Epidermal melanocyte (primary cell): ENCODE data around the gene KLHL5.

Experiments
- DNase-seq: peaks from one replicate; pipeline ENCODE4 v3.0.0; 2011; ENCODE audit warnings: low spot score; ENCODE audit not compliant: insufficient read length

KLHL5 gene

DNA sequence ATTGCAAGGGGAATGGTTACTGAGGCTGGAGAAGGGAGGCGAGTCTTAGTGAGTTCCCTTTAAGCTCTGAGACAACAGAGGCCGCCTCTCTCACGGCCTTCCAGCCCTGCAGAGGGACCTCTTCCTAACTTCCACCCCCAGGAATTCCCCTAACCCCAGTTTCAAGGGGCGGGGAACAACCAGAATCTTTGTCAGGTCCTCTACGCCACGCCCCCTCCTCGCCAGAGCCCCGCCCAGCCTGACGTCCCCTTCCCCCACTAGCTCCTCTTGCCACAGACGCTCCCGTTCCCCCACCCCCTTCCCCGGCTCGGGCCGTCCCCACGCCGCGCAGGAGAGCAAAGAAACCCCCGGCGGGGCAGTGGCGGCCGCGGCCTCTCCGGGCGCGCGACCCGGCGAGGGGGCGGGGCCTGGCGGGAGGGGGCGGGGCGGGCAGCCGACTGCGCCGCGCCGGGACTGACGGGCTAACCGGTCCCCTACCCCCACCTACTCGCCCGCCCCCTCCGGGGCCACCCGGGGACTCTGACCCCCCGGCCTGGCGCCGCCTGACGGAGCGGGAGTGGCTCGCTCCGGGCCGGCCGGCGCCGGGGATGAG lies 17.6 kb upstream of the KLHL5 start:
- peak; percentile 89 for DNase-seq

DNA sequence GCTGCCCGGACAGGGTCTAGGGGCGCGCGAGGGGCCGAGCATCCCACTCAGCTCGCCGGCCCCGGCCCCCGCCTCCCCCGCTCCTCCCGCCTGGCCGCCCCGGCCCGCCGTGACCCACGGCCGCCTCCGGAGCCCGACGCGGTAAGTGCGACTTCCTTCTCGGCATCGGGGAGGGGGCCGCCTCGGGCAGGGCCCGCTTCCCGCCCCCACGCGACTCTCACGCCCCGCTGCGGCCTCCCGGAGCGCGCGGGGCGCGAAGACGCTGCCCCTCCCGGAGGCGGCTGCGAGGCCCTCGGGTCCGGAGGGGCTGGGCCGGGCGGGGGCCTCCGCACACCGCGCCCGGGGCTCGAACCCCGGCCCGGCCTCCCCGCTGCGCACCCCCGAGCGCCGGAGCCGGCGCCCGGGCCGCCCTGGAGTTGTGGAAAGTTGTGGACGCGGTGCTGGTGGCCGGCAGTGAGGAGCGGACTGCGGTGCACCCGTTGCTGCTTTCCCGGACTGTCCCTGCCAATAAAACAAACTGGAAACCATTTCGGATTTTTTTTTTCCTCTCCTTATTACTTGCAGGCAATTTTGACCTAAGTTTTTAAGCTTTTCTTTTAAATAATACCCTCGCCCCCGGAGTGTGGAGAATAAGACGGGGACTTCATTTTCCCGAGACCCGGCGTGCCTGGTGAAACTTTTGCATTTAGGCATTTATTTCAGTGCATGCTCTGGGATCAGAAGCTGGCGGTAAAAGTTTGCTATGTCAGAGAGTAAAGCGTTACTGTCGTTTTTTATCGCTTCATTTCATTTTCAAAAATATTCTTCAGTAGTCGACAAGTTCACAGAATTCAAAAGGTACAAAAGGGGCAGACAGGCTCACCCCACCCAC lies 16.8 kb upstream of the KLHL5 start:
- no peak for DNase-seq

DNA sequence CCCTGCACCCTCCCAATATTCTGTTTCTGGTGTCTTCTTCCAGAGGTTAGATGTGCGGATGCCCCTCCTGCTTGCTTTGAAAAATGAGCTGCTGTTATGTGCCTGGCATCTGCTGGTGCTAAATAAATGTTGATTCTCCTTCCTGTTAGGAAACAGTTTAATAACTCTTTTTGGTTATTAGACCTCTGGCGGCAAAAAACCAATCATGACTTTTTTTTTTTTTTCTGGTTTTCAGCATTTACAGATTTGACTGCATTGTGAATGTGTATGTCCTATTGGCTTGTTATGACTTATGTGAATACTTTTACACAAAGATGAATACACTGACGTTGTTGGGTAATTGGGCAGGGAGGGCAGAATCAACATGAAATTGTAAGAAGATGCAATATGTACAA lies 16.2 kb upstream of the KLHL5 start:
- DNase-seq, result no peak

DNA sequence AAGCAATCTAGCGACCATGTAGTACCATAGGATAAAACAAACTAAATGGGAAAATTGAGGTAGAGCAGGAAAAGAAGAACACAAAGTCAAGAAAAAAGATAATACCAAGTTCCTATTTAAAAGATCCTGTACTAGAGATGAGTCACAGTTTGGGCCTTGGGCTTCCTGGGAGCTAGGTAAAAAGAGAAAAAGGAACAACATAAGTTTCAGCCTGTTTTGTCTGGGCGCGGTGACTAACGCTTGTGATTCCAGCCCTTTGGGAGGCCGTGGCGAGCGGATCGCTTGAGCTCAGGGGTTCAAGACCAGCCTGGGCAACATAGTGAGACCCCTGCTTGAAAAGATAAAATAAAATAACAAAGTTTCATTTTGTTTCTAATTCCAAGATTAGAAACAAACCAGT lies 15.8 kb upstream of the KLHL5 start:
- no peak for DNase-seq

DNA sequence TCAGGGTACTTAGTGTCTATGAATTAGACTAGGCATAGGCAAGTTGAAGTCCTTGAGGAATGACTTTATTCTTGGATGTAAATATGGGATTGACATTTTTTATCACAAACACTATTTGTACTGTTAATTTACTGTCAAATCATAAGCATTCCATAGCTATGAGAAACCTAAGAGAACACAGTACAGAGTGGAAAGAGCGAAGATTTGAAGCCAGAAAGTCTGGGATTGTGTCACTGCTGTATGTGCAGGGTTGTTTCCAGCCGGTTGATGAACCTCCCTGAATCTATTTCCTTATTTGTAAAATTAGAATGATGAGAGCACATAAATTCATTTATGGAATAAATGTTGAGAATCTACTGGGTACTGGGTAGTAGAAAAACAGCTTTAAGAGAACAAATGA lies 14.4 kb upstream of the KLHL5 start:
- no peak for DNase-seq

DNA sequence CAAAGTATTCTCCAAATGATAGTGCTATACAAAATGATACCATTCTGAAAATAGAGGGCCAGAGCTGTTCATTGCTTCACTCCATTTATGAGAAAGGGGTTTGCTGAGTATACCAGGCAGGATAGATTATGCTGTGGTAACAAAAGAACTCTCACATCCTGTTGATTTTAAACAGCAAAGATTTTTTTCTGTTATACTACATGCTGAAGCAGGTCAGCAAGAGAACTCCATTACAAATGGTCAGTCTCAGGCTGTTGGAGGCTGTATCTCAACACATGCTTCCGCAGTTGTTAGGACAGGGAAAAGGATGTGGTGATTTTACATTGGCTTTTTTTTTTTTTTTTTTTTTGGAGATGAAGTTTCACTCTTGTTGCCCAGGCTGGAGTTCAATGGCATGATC lies 13.7 kb upstream of the KLHL5 start:
- no peak for DNase-seq

DNA sequence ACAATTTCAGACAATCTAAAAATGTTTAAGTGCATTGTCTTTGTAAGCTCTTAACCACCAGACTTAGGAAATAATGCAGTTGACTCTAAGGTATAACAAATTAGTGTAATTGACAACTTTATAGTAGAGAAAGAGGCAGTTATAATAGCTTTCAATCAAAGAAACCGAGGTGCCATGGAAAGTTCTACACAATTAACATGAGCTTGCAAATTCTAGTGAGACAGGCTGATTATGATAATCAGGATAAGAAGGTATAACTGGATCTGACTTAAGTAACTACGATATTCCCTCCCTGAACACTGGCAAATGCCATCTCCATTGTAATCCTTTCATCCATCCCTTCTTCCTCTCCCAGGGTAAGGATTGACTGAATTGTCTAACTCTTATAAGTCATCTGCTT lies 11.4 kb upstream of the KLHL5 start:
- no peak for DNase-seq

DNA sequence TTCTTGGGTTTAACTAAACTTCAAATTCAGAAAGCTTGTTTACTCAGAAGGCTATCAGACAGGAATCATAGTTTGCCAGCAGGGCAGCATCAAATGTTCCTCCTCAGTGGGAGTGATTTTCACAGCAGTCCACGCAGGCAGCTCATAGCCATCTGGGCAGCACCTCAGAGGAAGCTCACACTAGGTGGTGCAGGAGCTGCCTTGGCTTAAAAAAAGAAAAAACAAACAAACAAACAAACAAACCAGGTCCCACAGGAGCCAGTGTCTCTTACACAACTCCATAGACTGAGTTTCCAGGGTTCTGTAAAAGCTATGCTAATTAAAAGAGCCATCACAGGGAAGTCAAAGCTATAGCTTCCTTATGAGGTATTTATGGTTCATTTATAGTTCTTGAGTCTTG lies 10.5 kb upstream of the KLHL5 start:
- no peak for DNase-seq

DNA sequence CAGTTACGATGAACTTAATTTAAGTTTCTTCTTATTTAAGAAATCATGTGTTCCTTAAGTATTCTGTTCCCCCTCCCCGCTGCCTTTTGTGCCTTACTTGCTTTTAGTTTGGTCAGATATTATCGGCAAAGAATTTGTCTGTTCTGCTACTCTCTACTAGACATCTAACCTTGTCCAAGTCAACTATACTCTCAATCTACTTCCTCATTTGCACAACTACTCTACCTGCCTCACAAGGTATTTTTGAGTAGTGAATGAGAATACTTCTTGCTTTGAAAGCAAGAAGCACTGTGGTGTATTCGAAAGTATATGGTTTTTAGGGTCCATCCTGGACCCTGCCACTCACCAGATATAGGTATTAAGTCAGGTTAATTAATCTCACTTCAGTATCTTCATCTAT lies 8.0 kb upstream of the KLHL5 start:
- no peak for DNase-seq

DNA sequence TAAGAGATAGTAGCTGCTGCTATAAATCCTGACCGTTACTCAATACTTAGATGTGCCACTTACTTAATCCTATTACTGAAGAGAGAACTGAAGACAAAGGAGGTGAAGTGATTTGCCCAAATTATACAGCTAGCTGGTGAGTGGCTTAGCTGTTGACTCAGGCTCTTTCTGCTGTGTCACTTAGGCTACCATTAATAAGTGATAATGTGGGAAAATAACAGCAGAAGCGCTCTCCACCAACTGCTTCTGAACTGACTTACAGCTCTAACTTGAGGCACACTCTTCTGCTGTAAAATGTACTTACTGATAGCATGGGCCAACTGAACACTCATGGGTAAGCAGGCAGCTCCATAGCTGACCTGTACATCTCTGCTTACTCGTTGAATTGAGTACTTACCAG lies 7.5 kb upstream of the KLHL5 start:
- no peak for DNase-seq

DNA sequence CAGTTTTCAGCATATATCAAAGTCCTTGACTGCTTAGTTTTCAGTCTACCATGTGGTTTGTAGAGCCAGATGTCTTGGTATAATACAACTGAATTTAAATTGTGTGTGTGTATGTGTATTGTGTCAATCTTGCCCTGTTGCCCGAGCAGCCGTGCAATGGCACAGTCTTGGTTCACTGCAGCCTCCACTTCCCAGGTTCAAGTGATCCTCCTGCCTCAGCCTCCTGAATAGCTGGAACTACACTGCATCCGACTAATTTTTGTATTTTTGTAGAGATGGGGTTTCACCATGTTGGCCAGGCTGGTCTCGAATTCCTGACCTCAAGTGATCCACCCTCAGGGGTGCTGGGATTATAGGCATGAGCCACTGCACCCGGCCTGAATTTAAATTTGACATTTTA lies 6.0 kb upstream of the KLHL5 start:
- no peak for DNase-seq

DNA sequence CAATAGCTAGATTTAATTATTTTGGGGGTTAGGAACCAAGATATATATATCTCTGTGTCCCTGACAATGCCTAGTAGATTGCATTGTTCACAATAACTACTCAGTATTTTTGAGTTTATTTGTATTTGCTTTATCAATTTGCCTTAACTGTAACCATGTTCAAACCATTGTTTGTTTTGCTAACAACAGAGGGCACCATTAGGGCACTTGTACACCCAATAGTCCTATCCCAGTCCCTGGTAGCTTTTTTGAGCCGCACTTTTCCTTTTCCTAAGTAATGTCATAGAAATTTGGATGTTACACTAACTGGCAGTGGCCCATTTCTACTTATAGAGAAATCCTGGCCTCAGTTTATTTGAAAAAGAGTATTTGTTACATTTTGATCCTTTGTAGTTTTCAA lies 575 bp upstream of the KLHL5 start:
- no peak for DNase-seq

DNA sequence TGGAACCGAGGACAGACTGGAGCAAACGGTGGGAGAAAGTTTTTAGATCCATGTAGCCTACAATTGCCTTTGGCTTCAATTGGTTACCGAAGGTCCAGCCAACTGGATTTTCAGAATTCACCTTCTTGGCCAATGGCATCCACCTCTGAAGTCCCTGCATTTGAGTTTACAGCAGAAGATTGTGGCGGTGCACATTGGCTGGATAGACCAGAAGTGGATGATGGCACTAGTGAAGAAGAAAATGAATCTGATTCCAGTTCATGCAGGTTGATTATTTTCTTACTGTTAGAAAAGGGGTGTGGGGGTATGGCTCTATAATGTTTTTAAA lies 702 bp downstream of the KLHL5 start:
- DNase-seq, result no peak

DNA sequence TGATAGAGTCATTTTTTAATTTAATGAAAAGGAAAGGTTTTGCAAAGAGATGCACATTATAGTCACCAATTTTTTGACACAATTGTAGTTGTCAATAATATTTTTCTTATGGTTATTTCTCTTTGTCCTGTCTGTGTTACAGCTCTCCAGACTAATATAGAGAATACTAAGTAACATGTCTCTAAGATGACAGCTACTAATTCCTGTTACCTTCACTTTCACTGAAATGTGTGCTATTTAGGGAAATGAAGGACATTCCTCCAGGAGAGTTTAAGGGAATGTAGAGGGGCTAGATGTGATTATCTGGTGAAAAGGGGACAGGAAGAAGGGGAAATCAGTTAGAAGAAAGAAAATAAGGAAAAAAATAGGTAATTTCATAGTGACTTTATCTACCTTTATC lies 1.4 kb downstream of the KLHL5 start:
- DNase-seq, result no peak

DNA sequence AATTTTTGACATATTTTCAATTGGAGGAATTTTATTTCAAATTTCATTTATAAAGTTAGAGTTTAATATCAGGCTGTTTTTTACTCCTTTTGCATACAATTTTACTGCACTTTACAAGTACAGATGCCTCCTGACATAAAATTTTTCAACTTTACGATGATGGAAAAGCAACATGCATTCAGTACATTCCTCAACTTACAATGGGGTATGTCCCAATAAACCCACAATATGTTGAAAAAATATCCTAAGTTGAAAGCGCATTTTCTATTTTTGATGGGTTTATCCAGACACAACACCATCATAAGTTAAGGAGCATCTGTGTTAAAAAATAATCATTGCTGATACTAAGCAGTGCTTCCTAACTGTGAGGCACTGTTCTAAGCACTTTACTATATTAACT lies 4.3 kb downstream of the KLHL5 start:
- DNase-seq, result no peak

DNA sequence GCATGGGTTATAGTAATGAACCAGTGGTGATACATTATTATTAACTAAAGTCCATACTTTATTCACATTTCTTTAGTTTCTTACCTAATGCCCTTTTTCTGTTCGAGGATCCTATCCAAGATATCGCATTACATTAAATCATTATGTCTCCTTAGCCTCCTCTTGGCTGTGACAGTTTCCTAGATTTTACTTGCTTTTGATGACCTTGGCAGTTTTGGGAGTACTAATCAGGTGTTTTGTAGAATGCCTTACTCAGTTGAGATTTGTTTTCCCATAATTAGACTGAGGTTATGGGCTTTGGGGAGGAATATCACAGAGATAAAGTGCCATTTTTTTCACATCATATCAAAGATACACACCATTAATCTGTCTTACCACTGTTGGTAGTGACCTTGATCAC lies 5.0 kb downstream of the KLHL5 start:
- no peak for DNase-seq

DNA sequence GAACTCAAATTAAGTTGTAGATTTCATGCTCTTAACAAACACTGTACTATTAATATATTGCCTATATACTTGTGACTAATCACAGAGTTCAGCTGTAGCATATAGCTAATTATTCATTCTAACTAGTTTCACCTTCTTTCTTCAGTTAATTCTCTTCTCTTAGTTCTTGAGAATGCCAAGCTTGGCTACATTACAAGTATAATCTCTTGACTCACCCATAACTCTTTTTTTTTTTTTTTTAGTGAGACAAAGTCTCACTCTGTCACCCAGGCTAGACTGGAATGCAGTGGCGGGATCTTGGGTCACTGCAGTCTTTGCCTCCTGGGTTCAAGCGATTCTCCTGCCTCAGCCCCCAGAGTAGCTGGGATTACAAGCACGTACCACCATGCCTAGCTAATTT lies 5.4 kb downstream of the KLHL5 start:
- DNase-seq, result no peak

DNA sequence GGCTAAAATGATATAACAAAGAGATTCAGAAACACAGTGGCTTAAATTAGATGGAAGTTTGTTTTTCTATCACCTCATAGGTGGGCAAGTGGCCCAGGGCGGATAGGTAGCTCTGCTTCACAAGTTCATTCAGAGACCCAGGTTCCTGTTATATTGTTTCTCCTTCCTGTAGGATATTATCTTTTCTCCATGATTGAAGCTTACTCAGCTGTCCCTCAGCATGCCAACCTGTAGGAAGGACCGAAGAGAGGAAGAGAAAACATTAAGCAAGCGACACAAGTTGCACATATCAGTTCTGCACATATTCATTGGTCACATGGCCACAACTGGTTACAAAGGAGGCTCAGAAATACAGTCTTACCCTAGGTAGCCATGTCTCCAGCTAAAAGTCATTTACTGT lies 6.9 kb downstream of the KLHL5 start:
- no peak for DNase-seq

DNA sequence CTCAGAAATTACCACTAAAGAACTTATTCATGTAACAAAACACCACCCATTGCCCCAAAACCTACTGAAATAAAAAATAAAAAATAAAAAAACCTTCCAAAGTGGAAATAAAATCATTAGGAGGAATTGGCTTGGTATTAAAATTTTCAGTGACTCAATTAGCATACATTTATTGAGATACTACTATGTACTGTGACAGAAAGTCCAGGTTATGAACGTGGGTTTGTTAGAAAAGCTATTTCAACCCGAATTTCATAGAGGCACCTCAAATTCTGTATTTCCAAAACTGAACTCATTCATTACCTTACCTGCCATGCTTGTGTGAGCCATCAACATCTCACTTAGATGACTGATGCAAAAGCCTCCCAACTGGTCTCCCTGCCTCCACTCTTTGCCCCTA lies 16.8 kb downstream of the KLHL5 start:
- DNase-seq, result no peak

DNA sequence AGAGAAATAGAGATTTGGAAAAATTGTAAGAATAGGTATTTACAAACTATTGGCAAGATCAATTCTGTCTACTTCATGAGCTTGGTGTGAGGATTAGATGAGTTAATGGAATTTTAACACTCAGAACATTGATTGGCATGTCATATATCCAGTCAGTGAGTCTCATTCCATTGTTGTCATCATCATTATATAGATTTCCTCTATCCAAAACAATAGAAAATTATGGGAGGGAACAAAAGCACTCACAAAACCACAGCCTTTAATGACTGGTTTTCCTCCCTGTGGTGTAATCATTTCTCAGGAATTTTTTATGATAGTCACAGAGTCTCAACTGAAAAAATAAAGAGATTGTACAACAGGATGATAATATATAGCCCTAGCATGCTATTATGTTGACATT lies 21.1 kb downstream of the KLHL5 start:
- DNase-seq, result no peak

DNA sequence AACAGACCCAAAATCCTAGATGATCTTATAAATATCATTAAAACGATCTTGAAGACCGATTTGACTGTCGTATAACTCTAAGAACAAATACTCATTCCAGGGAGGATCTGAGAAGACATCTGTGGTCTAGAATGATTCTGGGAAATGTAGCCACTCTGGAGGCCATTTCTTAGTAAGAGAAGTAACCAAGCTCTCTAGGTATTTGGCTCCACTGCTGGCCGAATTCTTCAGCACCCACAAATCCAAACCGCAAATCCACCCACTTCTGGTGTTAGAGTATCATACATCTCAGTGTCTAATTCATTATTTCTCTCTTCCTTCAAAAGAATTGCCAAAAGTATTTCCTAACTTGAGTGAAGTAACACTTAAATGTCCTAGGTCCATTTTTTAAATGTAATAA lies 23.9 kb downstream of the KLHL5 start:
- DNase-seq, result no peak

DNA sequence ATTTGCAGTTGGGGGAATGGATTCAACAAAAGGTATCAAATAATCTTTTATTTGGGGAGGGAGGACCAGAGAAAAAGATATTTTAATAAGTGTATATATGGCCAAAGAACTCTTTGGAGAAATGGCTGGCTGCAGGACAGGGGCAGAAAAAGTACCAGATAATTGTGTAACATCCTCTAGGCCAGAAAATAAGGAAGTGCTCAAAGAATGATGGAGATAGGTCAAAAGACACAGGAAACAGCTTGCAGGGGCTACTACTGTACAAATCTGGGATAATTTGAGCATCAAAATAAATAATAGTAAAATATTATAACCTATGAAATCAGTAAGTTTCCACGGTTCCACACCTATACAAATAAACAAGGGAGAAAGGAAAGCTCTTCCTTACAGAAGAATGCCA lies 34.8 kb downstream of the KLHL5 start:
- no peak for DNase-seq

DNA sequence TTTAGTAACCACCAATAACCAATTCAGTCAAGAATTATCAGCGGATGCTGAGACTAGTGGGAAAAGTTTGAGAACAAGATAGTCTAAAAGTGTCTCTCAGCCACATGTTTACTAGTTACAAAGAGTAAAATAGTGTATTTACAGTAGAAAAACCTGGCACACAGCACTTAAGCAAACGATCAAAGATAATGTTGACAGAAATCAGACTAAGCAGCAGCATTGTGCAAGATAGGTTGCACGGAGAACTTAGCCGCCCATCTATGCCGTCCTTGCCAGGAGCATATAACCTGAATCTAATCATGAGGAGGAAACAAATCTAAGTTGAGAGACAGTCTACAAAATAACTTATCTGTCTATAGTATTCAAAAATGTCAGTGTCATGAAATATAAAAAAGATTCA lies 35.3 kb downstream of the KLHL5 start:
- no peak for DNase-seq

DNA sequence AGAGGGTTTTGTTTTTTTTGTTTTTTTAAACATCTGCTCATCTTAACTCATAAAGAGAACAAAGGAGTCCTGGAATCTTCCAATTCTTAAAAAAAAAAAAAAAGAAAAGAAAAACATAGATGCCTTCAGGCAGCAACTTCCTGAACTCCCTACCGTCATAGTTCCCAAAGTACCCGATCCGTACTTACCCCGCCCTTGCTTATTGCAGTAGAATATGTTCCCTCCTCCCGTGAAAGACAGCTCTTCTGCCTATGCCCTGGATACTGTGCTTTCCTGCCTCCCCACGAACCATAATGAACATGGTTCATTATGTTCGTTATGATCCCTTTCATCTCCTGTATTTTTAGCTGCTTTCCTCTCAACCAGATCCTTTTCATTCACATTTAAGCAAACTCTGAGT lies 40.3 kb downstream of the KLHL5 start:
- no peak for DNase-seq
